GM18507 (cell line): ENCODE data around the gene KRTAP10-10.
"Not testable (repeated sequence)": the region's sequence is repeated elsewhere in the genome, so short reads cannot be mapped to it uniquely, and the experiment has no call there.

Experiments
- DNase-seq: peaks from one replicate; pipeline ENCODE4 v3.0.0; 2011; ENCODE audit warnings: low read depth; ENCODE audit not compliant: insufficient read length; ENCODE audit errors: extremely low spot score
- FAIRE-seq: peaks from 2 replicates; lab custom pipeline; 2011; peaks lifted over from hg19 to GRCh38; lab: Jason Lieb, UNC

The KRTAP10-10 gene, protein sequence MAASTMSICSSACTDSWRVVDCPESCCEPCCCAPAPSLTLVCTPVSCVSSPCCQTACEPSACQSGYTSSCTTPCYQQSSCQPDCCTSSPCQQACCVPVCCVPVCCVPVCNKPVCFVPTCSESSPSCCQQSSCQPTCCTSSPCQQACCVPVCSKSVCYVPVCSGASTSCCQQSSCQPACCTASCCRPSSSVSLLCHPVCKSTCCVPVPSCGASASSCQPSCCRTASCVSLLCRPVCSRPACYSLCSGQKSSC

DNA sequence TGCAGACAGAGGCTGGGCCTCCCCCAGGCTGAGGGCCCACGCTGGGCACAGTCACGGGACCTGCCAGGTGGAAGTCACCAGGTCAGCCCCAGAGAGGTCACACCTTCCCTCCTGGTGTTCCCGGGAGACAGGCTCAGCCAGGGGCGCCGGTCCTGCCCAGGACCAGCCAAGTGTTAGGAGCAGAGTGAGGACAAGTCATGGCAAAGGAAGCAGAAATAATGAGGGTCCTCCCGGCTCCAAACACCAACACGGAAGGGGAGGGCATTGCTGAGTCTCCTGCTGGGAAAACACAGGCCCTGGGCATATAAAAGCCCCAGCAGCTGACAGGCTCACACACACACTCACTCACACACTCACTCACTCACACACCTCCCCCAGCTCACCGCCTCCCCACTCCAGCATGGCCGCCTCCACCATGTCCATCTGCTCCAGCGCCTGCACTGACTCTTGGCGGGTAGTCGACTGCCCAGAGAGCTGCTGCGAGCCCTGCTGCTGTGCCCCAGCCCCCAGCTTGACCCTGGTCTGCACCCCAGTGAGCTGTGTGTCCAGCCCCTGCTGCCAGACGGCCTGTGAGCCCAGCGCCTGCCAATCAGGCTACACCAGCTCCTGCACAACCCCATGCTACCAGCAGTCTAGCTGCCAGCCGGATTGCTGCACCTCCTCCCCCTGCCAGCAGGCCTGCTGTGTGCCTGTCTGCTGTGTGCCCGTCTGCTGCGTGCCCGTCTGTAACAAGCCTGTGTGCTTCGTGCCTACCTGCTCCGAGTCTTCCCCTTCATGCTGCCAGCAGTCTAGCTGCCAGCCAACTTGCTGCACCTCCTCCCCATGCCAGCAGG lies at the start of gene KRTAP10-10:
KRTAP10-10 (plus strand) TSS at position 339 of the 833 bp plus-strand sequence; CDS start at position 401, 62 bp downstream.
- DNase-seq (no peak), FAIRE-seq (no peak)

GRCh38 chr21:44589094-44589493 lies 48.1 kb upstream of the KRTAP10-10 start:
- FAIRE-seq (no peak), DNase-seq (no peak)

GRCh38 chr21:44589586-44590305 lies 47.4 kb upstream of the KRTAP10-10 start:
- DNase-seq = no peak
- FAIRE-seq = no peak

DNA sequence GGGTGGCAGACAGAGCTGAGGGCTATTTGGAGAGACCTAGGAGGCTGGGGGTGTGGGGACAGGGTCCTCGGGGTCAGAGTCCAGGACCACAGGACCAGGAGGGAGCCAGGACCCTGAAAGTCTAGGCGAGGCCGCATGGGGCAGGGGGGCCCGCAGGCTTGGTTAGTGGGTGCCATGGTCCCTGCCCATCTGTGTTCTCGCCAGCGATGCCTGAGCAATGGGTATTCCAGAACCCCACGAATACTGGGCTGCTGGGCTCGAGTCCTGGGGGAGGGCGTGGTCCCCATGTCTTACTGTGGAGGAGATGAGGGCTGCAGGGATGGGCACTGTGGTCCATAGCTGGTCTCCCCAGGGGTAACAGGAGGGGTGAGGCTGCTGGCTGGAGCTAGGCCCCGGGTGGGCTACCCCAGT lies 46.8 kb upstream of the KRTAP10-10 start:
- no peak for FAIRE-seq
- DNase-seq = no peak

- FAIRE-seq, DNase-seq: not testable (repeated sequence)
Measured at GRCh38 chr21:44590897-44591800, 46.0 kb upstream of the KRTAP10-10 start.

DNA sequence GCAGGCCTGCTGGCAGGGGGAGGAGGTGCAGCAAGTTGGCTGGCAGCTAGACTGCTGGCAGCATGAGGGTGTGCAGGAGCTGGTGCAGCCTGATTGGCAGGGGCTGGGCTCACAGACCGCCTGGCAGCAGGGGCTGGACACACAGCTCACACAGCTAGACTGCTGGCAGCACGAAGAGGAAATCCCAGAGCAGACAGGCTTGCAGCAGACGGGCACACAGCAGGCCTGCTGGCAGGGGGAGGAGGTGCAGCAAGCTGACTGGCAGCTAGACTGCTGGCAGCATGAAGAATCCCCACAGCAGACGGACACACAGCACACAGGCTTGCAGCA lies 45.4 kb upstream of the KRTAP10-10 start:
- not testable (repeated sequence) for DNase-seq, FAIRE-seq

GRCh38 chr21:44592446-44593311 lies 44.5 kb upstream of the KRTAP10-10 start, which contains the start of gene KRTAP10-6:
Gene KRTAP10-6 (minus strand): TSS chr21:44592505. CDS start chr21:44592484, 21 bp downstream.
- DNase-seq = no peak
- FAIRE-seq = no peak

- FAIRE-seq = no peak
- DNase-seq = no peak
Measured at GRCh38 chr21:44593598-44594405, 43.4 kb upstream of the KRTAP10-10 start.

GRCh38 chr21:44594406-44594916 lies 42.7 kb upstream of the KRTAP10-10 start:
- FAIRE-seq (no peak), DNase-seq (no peak)

DNA sequence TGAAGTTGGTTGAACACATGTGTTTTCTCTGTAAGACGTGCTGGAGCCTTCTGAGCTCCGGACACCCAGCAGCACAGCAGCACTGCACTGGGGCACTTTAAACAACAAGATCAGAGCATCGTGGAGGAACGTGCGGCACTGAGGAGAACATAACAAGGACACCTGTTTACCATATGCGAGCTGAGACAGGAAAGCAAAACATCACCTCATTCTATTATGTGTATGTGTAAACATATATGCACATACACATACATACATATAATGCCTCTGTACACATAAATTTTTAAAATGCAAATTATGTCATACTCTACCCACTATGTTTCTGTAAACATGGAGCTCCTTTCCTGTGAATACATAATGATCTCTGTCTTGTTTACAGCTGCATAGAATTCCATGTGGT lies 41.6 kb upstream of the KRTAP10-10 start:
- no peak for DNase-seq
- no peak for FAIRE-seq

DNA sequence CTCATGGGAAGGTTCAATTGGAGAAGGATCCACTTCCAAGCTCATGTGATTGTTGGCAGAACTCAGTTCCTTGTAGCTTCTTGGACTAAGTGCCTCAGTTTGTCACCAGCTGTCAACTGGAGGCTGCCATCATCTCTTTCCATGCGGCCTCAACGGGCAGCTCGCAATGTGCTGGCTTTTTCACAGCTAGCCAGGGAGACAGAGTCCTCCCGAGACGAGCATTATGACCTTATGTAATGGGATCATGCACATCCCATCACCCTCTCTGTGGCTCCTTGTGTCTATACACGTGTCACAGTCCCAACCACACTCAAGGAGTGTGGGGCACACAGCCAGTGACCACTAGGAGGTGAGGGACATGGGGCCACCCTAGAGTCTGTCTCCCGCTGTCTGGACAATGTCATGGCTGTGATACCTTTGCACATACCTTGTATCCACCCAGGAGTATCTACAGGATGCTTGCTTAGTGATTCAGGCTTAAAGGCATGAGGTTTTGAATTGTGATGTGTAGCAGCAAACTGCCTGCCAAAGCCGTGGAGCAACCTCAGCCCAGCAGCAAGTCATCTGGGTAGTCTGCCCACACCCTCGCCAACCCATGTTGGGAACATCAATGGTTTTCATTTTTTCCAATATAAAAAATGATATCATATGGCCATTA lies 41.0 kb upstream of the KRTAP10-10 start:
- FAIRE-seq (no peak), DNase-seq (no peak)

DNA sequence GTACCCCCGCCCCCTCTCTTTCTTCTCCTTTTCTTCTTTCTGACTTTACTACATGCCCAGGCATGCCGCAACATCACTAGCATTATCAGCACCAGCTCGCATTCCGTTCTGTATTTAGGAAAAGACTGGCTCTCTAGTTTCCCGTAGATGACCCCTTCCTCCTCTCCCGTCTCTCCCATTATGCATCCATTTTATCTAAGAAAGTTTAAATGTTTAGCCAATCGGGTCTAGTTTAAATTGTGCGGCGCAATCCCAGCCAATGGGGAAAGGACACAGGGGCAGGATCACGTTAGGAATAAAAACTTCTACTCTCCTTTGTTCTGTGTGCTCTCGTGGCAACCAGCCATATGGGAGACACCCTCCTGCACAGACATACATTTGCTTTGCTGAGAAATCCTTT lies 39.1 kb upstream of the KRTAP10-10 start:
- no peak for DNase-seq

GRCh38 chr21:44599264-44600029 lies 37.7 kb upstream of the KRTAP10-10 start:
- FAIRE-seq = no peak
- no peak for DNase-seq

More for the DNA sequence above, 39.1 kb upstream of the KRTAP10-10 start:
- no peak for FAIRE-seq

GRCh38 chr21:44600118-44600978 lies 36.8 kb upstream of the KRTAP10-10 start, which contains the start of gene KRTAP10-7:
Gene KRTAP10-7 (plus strand): TSS chr21:44600597. CDS start chr21:44600622, 25 bp downstream.
- not testable (repeated sequence) for FAIRE-seq, DNase-seq

DNA sequence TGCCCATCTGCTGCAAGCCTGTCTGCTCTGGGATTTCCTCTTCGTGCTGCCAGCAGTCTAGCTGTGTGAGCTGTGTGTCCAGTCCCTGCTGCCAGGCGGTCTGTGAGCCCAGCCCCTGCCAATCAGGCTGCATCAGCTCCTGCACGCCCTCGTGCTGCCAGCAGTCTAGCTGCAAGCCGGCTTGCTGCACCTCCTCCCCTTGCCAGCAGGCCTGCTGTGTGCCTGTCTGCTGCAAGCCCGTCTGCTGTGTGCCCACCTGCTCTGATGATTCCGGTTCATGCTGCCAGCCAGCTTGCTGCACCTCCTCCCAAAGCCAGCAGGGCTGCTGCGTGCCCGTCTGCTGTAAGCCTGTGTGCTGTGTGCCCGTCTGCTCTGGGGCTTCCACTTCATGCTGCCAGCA lies 36.1 kb upstream of the KRTAP10-10 start:
- FAIRE-seq, DNase-seq: not testable (repeated sequence)
